ENCODE measurements around the gene CDH5. TPM values are rescaled to one million over a fixed set of nuclear protein-coding genes. Genes with fewer than 3 reads are reported as not detected.

The CDH5 gene
- total RNA-seq, 1 experiment from 2014 or later = 0.28 TPM

DNA sequence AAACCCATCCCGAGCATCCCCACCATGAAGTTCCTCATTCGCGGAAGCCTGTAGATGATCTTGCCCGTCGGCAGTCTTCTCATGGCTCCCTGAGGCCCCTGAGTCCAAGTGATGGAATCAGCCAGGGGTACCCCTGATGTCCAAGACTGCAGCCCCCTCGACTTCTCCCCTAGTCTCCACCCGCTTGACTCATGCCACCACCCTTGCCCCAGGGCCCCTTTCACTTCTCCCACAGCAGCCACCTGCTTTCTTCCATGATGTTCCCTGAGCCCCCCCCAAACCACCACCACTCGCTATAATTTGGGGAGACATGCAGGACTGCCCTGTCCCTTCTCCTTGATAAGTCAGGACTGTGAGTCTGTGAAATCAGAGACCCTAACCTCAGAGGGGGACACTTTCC lies 72.0 kb downstream of the CDH5 start:
- Mint-ChIP-seq H3K4me1 (peaks cover 18% of the 10 kb centered on the region), H3K9me3 (no peaks in the 10 kb centered on the region), H3K27ac (no peak overlapping the region), H3K27me3 (ENCODE audit: low read depth) (peaks cover 5% of the 10 kb centered on the region; the same call in 1 of the 2 replicates), H3K36me3 (no peaks in the 10 kb centered on the region), H3K4me3 (no peak overlapping the region)
- ATAC-seq (no peak), DNase-seq (ENCODE audit: low spot score) (no peak)
- POLR2A ChIA-PET = no interaction called here
- CTCF ChIA-PET = interaction anchor here (1.0 kb wide), 1 partner anchor 34 kb away, joined by 3 read pairs; no protein-coding TSS in a partner anchor
- TF ChIP-seq, protein P1, sequence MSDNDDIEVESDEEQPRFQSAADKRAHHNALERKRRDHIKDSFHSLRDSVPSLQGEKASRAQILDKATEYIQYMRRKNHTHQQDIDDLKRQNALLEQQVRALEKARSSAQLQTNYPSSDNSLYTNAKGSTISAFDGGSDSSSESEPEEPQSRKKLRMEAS (CRISPR knock-in tag; IDR thresholded peaks at IDR 0.05) = no peak
- no peak for TF ChIP-seq CREM (CRISPR knock-in tag; IDR thresholded peaks at IDR 0.05)
- TF ChIP-seq, protein P2, sequence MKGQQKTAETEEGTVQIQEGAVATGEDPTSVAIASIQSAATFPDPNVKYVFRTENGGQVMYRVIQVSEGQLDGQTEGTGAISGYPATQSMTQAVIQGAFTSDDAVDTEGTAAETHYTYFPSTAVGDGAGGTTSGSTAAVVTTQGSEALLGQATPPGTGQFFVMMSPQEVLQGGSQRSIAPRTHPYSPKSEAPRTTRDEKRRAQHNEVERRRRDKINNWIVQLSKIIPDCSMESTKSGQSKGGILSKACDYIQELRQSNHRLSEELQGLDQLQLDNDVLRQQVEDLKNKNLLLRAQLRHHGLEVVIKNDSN (CRISPR knock-in tag; IDR thresholded peaks at IDR 0.05) = no peak
- TF ChIP-seq, protein P3, sequence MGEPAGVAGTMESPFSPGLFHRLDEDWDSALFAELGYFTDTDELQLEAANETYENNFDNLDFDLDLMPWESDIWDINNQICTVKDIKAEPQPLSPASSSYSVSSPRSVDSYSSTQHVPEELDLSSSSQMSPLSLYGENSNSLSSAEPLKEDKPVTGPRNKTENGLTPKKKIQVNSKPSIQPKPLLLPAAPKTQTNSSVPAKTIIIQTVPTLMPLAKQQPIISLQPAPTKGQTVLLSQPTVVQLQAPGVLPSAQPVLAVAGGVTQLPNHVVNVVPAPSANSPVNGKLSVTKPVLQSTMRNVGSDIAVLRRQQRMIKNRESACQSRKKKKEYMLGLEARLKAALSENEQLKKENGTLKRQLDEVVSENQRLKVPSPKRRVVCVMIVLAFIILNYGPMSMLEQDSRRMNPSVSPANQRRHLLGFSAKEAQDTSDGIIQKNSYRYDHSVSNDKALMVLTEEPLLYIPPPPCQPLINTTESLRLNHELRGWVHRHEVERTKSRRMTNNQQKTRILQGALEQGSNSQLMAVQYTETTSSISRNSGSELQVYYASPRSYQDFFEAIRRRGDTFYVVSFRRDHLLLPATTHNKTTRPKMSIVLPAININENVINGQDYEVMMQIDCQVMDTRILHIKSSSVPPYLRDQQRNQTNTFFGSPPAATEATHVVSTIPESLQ (CRISPR knock-in tag; IDR thresholded peaks at IDR 0.05) = no peak
- no peak for TF ChIP-seq ZNF138 (CRISPR knock-in tag; conservative IDR thresholded peaks at IDR 0.05)
- TF ChIP-seq, protein P4, sequence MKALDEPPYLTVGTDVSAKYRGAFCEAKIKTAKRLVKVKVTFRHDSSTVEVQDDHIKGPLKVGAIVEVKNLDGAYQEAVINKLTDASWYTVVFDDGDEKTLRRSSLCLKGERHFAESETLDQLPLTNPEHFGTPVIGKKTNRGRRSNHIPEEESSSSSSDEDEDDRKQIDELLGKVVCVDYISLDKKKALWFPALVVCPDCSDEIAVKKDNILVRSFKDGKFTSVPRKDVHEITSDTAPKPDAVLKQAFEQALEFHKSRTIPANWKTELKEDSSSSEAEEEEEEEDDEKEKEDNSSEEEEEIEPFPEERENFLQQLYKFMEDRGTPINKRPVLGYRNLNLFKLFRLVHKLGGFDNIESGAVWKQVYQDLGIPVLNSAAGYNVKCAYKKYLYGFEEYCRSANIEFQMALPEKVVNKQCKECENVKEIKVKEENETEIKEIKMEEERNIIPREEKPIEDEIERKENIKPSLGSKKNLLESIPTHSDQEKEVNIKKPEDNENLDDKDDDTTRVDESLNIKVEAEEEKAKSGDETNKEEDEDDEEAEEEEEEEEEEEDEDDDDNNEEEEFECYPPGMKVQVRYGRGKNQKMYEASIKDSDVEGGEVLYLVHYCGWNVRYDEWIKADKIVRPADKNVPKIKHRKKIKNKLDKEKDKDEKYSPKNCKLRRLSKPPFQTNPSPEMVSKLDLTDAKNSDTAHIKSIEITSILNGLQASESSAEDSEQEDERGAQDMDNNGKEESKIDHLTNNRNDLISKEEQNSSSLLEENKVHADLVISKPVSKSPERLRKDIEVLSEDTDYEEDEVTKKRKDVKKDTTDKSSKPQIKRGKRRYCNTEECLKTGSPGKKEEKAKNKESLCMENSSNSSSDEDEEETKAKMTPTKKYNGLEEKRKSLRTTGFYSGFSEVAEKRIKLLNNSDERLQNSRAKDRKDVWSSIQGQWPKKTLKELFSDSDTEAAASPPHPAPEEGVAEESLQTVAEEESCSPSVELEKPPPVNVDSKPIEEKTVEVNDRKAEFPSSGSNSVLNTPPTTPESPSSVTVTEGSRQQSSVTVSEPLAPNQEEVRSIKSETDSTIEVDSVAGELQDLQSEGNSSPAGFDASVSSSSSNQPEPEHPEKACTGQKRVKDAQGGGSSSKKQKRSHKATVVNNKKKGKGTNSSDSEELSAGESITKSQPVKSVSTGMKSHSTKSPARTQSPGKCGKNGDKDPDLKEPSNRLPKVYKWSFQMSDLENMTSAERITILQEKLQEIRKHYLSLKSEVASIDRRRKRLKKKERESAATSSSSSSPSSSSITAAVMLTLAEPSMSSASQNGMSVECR (CRISPR knock-in tag; IDR thresholded peaks at IDR 0.05; ENCODE audit: borderline replicate concordance) = no peak
- TF ChIP-seq ZNF416 (CRISPR knock-in tag; IDR thresholded peaks at IDR 0.05) = no peak
- no peak for TF ChIP-seq NFE2L1 (CRISPR knock-in tag; IDR thresholded peaks at IDR 0.05)
- TF ChIP-seq, protein P5, sequence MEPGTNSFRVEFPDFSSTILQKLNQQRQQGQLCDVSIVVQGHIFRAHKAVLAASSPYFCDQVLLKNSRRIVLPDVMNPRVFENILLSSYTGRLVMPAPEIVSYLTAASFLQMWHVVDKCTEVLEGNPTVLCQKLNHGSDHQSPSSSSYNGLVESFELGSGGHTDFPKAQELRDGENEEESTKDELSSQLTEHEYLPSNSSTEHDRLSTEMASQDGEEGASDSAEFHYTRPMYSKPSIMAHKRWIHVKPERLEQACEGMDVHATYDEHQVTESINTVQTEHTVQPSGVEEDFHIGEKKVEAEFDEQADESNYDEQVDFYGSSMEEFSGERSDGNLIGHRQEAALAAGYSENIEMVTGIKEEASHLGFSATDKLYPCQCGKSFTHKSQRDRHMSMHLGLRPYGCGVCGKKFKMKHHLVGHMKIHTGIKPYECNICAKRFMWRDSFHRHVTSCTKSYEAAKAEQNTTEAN (CRISPR knock-in tag; IDR thresholded peaks at IDR 0.05) = no peak
- TF ChIP-seq, protein P6, sequence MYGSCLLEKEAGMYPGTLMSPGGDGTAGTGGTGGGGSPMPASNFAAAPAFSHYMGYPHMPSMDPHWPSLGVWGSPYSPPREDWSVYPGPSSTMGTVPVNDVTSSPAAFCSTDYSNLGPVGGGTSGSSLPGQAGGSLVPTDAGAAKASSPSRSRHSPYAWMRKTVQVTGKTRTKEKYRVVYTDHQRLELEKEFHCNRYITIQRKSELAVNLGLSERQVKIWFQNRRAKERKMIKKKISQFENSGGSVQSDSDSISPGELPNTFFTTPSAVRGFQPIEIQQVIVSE (CRISPR knock-in tag; IDR thresholded peaks at IDR 0.05; ENCODE audit: borderline replicate concordance) = no peak
- no peak for TF ChIP-seq ZNF263 (CRISPR knock-in tag; IDR thresholded peaks at IDR 0.05; ENCODE audit: low read depth)
- no peak for TF ChIP-seq OVOL2 (CRISPR knock-in tag; IDR thresholded peaks at IDR 0.05; ENCODE audit: borderline replicate concordance)
- TF ChIP-seq CREB1 (CRISPR knock-in tag; IDR thresholded peaks at IDR 0.05) = no peak
- TF ChIP-seq, protein P7, sequence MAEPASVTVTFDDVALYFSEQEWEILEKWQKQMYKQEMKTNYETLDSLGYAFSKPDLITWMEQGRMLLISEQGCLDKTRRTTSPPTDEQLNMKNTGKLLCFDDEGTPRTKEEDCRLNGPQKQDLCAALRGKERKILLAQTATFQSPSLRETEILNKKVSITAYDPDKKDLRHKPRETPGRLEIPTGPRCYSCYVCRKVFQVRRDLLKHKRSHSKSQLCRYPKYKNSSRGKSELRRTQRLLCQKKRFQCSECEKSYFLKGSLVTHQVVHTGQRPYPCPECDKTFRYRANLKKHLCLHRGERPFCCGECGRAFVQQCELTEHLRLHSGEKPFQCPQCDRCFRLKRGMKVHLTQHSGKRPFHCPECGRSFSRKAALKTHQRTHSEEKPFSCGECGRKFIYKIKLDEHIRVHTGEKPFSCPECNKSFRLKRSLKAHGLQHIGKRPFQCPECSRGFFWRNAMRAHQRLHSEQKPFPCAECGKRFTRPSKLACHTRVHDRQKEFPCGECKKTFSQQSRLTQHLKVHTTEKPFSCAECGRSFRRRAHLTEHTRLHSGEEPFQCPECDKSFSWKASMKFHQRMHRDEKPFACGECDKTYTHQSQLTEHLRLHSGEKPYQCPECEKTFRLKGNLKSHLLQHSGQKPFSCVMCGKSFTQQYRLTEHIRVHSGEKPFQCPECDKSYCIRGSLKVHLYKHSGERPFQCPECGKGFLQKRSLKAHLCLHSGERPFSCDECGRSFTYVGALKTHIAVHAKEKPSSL (CRISPR knock-in tag; conservative IDR thresholded peaks at IDR 0.05) = no peak
- TF ChIP-seq, protein P8, sequence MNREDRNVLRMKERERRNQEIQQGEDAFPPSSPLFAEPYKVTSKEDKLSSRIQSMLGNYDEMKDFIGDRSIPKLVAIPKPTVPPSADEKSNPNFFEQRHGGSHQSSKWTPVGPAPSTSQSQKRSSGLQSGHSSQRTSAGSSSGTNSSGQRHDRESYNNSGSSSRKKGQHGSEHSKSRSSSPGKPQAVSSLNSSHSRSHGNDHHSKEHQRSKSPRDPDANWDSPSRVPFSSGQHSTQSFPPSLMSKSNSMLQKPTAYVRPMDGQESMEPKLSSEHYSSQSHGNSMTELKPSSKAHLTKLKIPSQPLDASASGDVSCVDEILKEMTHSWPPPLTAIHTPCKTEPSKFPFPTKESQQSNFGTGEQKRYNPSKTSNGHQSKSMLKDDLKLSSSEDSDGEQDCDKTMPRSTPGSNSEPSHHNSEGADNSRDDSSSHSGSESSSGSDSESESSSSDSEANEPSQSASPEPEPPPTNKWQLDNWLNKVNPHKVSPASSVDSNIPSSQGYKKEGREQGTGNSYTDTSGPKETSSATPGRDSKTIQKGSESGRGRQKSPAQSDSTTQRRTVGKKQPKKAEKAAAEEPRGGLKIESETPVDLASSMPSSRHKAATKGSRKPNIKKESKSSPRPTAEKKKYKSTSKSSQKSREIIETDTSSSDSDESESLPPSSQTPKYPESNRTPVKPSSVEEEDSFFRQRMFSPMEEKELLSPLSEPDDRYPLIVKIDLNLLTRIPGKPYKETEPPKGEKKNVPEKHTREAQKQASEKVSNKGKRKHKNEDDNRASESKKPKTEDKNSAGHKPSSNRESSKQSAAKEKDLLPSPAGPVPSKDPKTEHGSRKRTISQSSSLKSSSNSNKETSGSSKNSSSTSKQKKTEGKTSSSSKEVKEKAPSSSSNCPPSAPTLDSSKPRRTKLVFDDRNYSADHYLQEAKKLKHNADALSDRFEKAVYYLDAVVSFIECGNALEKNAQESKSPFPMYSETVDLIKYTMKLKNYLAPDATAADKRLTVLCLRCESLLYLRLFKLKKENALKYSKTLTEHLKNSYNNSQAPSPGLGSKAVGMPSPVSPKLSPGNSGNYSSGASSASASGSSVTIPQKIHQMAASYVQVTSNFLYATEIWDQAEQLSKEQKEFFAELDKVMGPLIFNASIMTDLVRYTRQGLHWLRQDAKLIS (CRISPR knock-in tag; IDR thresholded peaks at IDR 0.05; ENCODE audit: borderline replicate concordance) = no peak
- TF ChIP-seq MXD4 (CRISPR knock-in tag; IDR thresholded peaks at IDR 0.05; ENCODE audit: borderline replicate concordance) = no peak
- TF ChIP-seq HMGA2 (CRISPR knock-in tag; IDR thresholded peaks at IDR 0.05) = no peak
- TF ChIP-seq, protein P9, sequence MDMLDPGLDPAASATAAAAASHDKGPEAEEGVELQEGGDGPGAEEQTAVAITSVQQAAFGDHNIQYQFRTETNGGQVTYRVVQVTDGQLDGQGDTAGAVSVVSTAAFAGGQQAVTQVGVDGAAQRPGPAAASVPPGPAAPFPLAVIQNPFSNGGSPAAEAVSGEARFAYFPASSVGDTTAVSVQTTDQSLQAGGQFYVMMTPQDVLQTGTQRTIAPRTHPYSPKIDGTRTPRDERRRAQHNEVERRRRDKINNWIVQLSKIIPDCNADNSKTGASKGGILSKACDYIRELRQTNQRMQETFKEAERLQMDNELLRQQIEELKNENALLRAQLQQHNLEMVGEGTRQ (CRISPR knock-in tag; IDR thresholded peaks at IDR 0.05) = no peak

Measured in WTC11 (cell line).